ENCODE data around the gene STOX1.

DNA sequence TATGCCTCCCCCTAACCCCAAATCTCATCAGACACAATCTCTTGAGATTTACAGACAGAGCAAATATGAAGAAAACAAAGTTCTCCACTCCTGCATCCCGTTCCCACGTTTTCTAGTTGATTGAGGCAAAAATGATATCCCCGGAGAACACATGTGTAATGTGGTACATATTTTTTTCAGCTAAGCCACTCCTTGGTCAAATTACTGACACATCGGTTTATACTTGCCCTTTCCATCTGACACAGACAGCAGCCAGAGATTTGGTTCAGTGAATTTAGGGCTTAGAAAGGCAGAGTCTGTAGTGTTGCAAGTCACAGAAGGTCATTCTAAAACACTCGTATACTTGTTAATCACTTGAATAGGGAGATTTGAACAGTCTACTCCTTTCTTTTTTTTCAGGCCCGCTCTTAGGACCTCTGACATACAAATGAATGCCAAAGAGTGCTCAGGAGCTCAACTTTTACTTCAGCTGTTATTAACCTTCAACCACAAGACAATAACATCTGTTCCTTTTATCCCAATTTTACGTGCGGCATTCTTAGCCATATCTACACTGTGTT lies 71.9 kb downstream of the STOX1 start:
- TF ChIP-seq POLR2AphosphoS5 (IDR thresholded peaks at IDR 0.05): no peak
- TF ChIP-seq, protein P1, sequence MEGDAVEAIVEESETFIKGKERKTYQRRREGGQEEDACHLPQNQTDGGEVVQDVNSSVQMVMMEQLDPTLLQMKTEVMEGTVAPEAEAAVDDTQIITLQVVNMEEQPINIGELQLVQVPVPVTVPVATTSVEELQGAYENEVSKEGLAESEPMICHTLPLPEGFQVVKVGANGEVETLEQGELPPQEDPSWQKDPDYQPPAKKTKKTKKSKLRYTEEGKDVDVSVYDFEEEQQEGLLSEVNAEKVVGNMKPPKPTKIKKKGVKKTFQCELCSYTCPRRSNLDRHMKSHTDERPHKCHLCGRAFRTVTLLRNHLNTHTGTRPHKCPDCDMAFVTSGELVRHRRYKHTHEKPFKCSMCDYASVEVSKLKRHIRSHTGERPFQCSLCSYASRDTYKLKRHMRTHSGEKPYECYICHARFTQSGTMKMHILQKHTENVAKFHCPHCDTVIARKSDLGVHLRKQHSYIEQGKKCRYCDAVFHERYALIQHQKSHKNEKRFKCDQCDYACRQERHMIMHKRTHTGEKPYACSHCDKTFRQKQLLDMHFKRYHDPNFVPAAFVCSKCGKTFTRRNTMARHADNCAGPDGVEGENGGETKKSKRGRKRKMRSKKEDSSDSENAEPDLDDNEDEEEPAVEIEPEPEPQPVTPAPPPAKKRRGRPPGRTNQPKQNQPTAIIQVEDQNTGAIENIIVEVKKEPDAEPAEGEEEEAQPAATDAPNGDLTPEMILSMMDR (IDR thresholded peaks at IDR 0.05): no peak
